HepG2 (cell line): Measurements from ENCODE around the gene PHKB. TPM values are rescaled to one million over a fixed set of nuclear protein-coding genes. Genes with fewer than 3 reads are reported as not detected.

Experiments
- ARID2 ChIP-seq: sonication (generic); formaldehyde crosslinking; IDR thresholded peaks from 2 replicates; pipeline ENCODE4 v1.8.1; 2022; ENCODE audit warnings: mild to moderate bottlenecking, missing genetic modification reagents, borderline replicate concordance
- ARNTL ChIP-seq: sonication (generic); formaldehyde crosslinking; IDR thresholded peaks from 2 replicates; pipeline ENCODE4 v1.4.0; 2020; ENCODE audit warnings: mild to moderate bottlenecking, missing genetic modification reagents
- FOXP1 ChIP-seq, 2 experiments: fragments of 450-650 bp in 1 of 2; IDR thresholded peaks; 2 replicates each; pipeline ENCODE4 v1.6.1; 2017 to 2018; ENCODE audit warnings: antibody characterized with exemption in 1 of 2
- HMG20B ChIP-seq: conservative IDR thresholded peaks from 2 replicates; pipeline ENCODE4 v1.6.1; 2016; ENCODE audit warnings: missing genetic modification reagents, missing compliant biosample characterization
- KAT8 ChIP-seq: IDR thresholded peaks from 2 replicates; pipeline ENCODE4 v1.6.1; 2016; ENCODE audit warnings: missing genetic modification reagents, missing compliant biosample characterization
- KDM5B ChIP-seq: sonication (generic); formaldehyde crosslinking; IDR thresholded peaks from 2 replicates; pipeline ENCODE4 v1.4.0; 2020; ENCODE audit warnings: missing genetic modification reagents, mild to moderate bottlenecking, borderline replicate concordance
- LCORL ChIP-seq, 2 experiments: fragments of 450-650 bp in 1 of 2; sonication (generic) in 1 of 2; formaldehyde crosslinking in 1 of 2; IDR thresholded peaks; 2 replicates each; pipeline versions ENCODE4 v1.5.0 to v1.6.1; 2017 to 2020; ENCODE audit warnings: antibody characterized with exemption in 1 of 2, missing genetic modification reagents in 1 of 2
- MBNL3 ChIP-seq: fragments of 250-450 bp; sonication (Bioruptor Pico); conservative IDR thresholded peaks from 2 replicates; pipeline ENCODE4 v1.8.0; 2022; ENCODE audit warnings: mild to moderate bottlenecking, inconsistent platforms
- MTF1 ChIP-seq: sonication (generic); formaldehyde crosslinking; IDR thresholded peaks from 2 replicates; pipeline ENCODE4 v1.5.0; 2020; ENCODE audit warnings: missing genetic modification reagents
- NFYB ChIP-seq: sonication (generic); formaldehyde crosslinking; IDR thresholded peaks from 2 replicates; pipeline ENCODE4 v1.4.0; 2020; ENCODE audit warnings: missing genetic modification reagents
- ONECUT2 ChIP-seq: sonication (generic); formaldehyde crosslinking; IDR thresholded peaks from 2 replicates; pipeline ENCODE4 v1.4.0; 2020; ENCODE audit warnings: missing genetic modification reagents
- RFX3 ChIP-seq: IDR thresholded peaks from 2 replicates; pipeline ENCODE4 v1.6.1; 2016; ENCODE audit warnings: missing biosample characterization, missing genetic modification reagents
- TARDBP ChIP-seq: sonication (generic); formaldehyde crosslinking; IDR thresholded peaks from 2 replicates; pipeline ENCODE4 v1.8.0; 2022; ENCODE audit warnings: mild to moderate bottlenecking, missing genetic modification reagents
- TGIF2 ChIP-seq: IDR thresholded peaks from 2 replicates; pipeline ENCODE4 v1.6.1; 2016; ENCODE audit warnings: control low read depth, missing compliant biosample characterization
- ZC3H4 ChIP-seq: sonication (generic); formaldehyde crosslinking; IDR thresholded peaks from 2 replicates; pipeline ENCODE4 v1.4.0; 2020; ENCODE audit warnings: missing genetic modification reagents, borderline replicate concordance
- ZFAT ChIP-seq: sonication (generic); formaldehyde crosslinking; conservative IDR thresholded peaks from 2 replicates; pipeline ENCODE4 v1.8.1; 2023; ENCODE audit warnings: missing genetic modification reagents, inconsistent platforms
- ZKSCAN1 ChIP-seq: fragments of 150-350 bp; IDR thresholded peaks from 2 replicates; pipeline ENCODE4 v1.6.1; 2014; ENCODE audit warnings: low read length
- ZNF24 ChIP-seq: fragments of 450-650 bp; IDR thresholded peaks from 2 replicates; pipeline ENCODE4 v1.6.1; 2017; ENCODE audit warnings: antibody characterized with exemption, mild to moderate bottlenecking
- ZNF282 ChIP-seq: fragments of 450-650 bp; IDR thresholded peaks from 2 replicates; pipeline ENCODE4 v1.6.1; 2018; ENCODE audit not compliant: partially characterized antibody
- ZNF563 ChIP-seq: sonication (generic); formaldehyde crosslinking; IDR thresholded peaks from 2 replicates; pipeline ENCODE4 v1.8.0; 2022; ENCODE audit warnings: mild to moderate bottlenecking, moderate library complexity, missing genetic modification reagents
- ZNF703 ChIP-seq: sonication (generic); formaldehyde crosslinking; IDR thresholded peaks from 2 replicates; pipeline ENCODE4 v1.5.1; 2020; ENCODE audit warnings: missing genetic modification reagents, mild to moderate bottlenecking, moderate library complexity, borderline replicate concordance
- ZNF713 ChIP-seq: sonication (generic); formaldehyde crosslinking; IDR thresholded peaks from 2 replicates; pipeline ENCODE4 v1.4.0; 2020; ENCODE audit warnings: mild to moderate bottlenecking, missing genetic modification reagents
- polyA plus RNA-seq, 8 experiments: library from polyadenylated mRNA; depleted of rRNA in 3 of 8; stranded (reverse) in 7 of 8; unstranded in 1 of 8; fragments of >200 nt; fragmentation: Illumina TruSeq in 4 of 8; extraction: Trizol in 4 of 8; gene quantifications; 2 replicates each; pipeline versions ENCODE4 v1.2.1 to v1.2.3, GENCODE V29; 2011 to 2016; ENCODE audit warnings: low read depth in 4 of 8, missing spikeins in 1 of 8, mixed read lengths in 1 of 8; ENCODE audit not compliant: insufficient read depth in 1 of 8
- total RNA-seq, 5 experiments: library from RNA; depleted of rRNA; stranded (reverse); fragments of >200 nt; fragmentation: Illumina TruSeq; extraction: Trizol; gene quantifications; 2 replicates each; pipeline ENCODE4 v1.2.3, GENCODE V29; 2016; ENCODE audit warnings: low read depth in 1 of 5
- TF ChIP-seq, protein P1 (sequence below): sonication (generic); formaldehyde crosslinking; IDR thresholded peaks from 2 replicates; pipeline ENCODE4 v1.5.0; 2020; ENCODE audit warnings: missing genetic modification reagents
- TF ChIP-seq, protein P2 (sequence below): sonication (generic); formaldehyde crosslinking; IDR thresholded peaks from 2 replicates; pipeline ENCODE4 v1.4.0; 2020; ENCODE audit warnings: mild to moderate bottlenecking, missing genetic modification reagents
- TF ChIP-seq, protein P3 (sequence below): IDR thresholded peaks from 2 replicates; pipeline ENCODE4 v1.6.1; 2018; ENCODE audit warnings: missing genetic modification reagents, mild to moderate bottlenecking, missing compliant biosample characterization
- TF ChIP-seq, protein P4 (sequence below): sonication (generic); formaldehyde crosslinking; IDR thresholded peaks from 2 replicates; pipeline ENCODE4 v1.9.0; 2021; ENCODE audit warnings: missing genetic modification reagents, borderline replicate concordance
- TF ChIP-seq, protein P5 (sequence below): sonication (generic); formaldehyde crosslinking; IDR thresholded peaks from 2 replicates; pipeline ENCODE4 v1.5.0; 2020; ENCODE audit warnings: missing genetic modification reagents, mild to moderate bottlenecking, borderline replicate concordance

The PHKB gene
- total and polyA plus RNA-seq, 2 of the 13 experiments (the other 11 are each of a cell fraction or from before 2014, with no cell fraction given): 66.0 to 80.8 TPM

DNA sequence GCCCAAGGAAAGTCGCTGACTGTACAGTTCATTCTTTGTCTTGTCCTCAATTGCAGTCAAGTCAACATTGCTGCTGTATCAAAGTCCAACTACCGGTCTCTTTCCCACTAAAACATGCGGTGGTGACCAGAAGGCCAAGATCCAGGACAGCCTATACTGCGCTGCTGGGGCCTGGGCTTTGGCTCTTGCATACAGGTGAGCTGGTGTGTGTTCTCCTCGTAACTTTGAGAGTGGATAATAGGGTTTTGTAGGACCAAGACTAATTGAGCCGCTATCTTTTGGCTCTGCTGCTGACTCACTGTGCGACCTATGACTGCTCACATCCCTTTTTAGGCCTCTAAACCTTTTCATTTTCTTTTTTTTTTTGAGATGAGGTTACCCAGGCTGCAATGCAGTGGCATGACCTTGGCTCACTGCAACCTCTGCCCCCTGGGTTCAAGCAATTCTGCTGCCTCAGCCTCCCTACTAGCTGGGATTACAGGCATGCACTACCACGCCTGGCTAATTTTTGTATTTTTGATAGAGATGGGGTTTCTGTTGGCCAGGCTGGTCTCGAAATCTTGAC lies 38.7 kb downstream of the PHKB start (continued):
- TF ChIP-seq LCORL (IDR thresholded peaks at IDR 0.05): no peak
- TF ChIP-seq LCORL (CRISPR knock-in tag; IDR thresholded peaks at IDR 0.05): peak; percentile 77
- TF ChIP-seq RFX3 (CRISPR knock-in tag): no peak
- peak; percentile 71 for TF ChIP-seq KAT8 (CRISPR knock-in tag)
- TF ChIP-seq, protein P1, sequence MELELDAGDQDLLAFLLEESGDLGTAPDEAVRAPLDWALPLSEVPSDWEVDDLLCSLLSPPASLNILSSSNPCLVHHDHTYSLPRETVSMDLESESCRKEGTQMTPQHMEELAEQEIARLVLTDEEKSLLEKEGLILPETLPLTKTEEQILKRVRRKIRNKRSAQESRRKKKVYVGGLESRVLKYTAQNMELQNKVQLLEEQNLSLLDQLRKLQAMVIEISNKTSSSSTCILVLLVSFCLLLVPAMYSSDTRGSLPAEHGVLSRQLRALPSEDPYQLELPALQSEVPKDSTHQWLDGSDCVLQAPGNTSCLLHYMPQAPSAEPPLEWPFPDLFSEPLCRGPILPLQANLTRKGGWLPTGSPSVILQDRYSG (CRISPR knock-in tag): no peak
- TF ChIP-seq ARID2: peak; percentile 85; the same call in 1 of the 2 replicates
- no peak for TF ChIP-seq MTF1
- TF ChIP-seq ZFAT: no peak
- no peak for TF ChIP-seq ZNF282
- no peak for TF ChIP-seq ZNF703 (CRISPR knock-in tag)
- no peak for TF ChIP-seq ZNF563 (CRISPR knock-in tag)
- no peak for TF ChIP-seq MBNL3
- TF ChIP-seq, protein P2, sequence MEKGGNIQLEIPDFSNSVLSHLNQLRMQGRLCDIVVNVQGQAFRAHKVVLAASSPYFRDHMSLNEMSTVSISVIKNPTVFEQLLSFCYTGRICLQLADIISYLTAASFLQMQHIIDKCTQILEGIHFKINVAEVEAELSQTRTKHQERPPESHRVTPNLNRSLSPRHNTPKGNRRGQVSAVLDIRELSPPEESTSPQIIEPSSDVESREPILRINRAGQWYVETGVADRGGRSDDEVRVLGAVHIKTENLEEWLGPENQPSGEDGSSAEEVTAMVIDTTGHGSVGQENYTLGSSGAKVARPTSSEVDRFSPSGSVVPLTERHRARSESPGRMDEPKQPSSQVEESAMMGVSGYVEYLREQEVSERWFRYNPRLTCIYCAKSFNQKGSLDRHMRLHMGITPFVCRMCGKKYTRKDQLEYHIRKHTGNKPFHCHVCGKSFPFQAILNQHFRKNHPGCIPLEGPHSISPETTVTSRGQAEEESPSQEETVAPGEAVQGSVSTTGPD (CRISPR knock-in tag): no peak
- no peak for TF ChIP-seq NFYB
- TF ChIP-seq KDM5B (CRISPR knock-in tag): 0 out of 2 replicates have a peak, but pooled peaks have one; percentile 27
- no peak for TF ChIP-seq FOXP1 (IDR thresholded peaks at IDR 0.05)
- TF ChIP-seq FOXP1 (CRISPR knock-in tag; IDR thresholded peaks at IDR 0.05): peak; percentile 53
- TF ChIP-seq, protein P3, sequence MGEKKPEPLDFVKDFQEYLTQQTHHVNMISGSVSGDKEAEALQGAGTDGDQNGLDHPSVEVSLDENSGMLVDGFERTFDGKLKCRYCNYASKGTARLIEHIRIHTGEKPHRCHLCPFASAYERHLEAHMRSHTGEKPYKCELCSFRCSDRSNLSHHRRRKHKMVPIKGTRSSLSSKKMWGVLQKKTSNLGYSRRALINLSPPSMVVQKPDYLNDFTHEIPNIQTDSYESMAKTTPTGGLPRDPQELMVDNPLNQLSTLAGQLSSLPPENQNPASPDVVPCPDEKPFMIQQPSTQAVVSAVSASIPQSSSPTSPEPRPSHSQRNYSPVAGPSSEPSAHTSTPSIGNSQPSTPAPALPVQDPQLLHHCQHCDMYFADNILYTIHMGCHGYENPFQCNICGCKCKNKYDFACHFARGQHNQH (CRISPR knock-in tag): peak; percentile 91
- no peak for TF ChIP-seq ZKSCAN1
- TF ChIP-seq ARNTL (CRISPR knock-in tag): no peak
- TF ChIP-seq, protein P4, sequence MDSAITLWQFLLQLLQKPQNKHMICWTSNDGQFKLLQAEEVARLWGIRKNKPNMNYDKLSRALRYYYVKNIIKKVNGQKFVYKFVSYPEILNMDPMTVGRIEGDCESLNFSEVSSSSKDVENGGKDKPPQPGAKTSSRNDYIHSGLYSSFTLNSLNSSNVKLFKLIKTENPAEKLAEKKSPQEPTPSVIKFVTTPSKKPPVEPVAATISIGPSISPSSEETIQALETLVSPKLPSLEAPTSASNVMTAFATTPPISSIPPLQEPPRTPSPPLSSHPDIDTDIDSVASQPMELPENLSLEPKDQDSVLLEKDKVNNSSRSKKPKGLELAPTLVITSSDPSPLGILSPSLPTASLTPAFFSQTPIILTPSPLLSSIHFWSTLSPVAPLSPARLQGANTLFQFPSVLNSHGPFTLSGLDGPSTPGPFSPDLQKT (CRISPR knock-in tag): no peak
- TF ChIP-seq TGIF2 (CRISPR knock-in tag): no peak
- TF ChIP-seq ZNF24: no peak
- no peak for TF ChIP-seq ZC3H4
- TF ChIP-seq ONECUT2 (CRISPR knock-in tag): no peak
- TF ChIP-seq TARDBP (CRISPR knock-in tag): peak; percentile 79
- 0 out of 2 replicates have a peak, but pooled peaks have one; percentile 45 for TF ChIP-seq ZNF713
- peak; percentile 63 for TF ChIP-seq HMG20B (CRISPR knock-in tag)
- TF ChIP-seq, protein P5, sequence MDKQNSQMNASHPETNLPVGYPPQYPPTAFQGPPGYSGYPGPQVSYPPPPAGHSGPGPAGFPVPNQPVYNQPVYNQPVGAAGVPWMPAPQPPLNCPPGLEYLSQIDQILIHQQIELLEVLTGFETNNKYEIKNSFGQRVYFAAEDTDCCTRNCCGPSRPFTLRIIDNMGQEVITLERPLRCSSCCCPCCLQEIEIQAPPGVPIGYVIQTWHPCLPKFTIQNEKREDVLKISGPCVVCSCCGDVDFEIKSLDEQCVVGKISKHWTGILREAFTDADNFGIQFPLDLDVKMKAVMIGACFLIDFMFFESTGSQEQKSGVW: no peak
